HEK293 (cell line): ENCODE results near the gene DSCAML1.

Source experiments
- CTCF ChIA-PET: fragments of 350-600 bp; formaldehyde crosslinking; extraction: SDS; loops from one replicate; lab custom pipeline; 2021; ENCODE audit warnings: antibody characterized with exemption; lab: Yijun Ruan, JAX
- POLR2A ChIA-PET: fragments of 300-600 bp; formaldehyde crosslinking; extraction: SDS; loops from one replicate; lab custom pipeline; 2020; ENCODE audit warnings: antibody characterized with exemption, inconsistent platforms; lab: Yijun Ruan, JAX
- H3K27ac ChIP-seq: fragments of 200-500 bp; sonication (Bioruptor generic); 2 replicates; pipeline ENCODE4 v1.5.1; 2014; ENCODE audit warnings: low read depth, low read length, control low read depth, inconsistent platforms; ENCODE audit errors: extremely low read depth
- H3K36me3 ChIP-seq, 2 experiments: fragments of 200-500 bp in 1 of 2; sonication (Bioruptor generic) in 1 of 2; 1 replicate in 1 of 2; 2 replicates in 1 of 2; pipeline ENCODE4 v1.5.1; 2014 to 2017; ENCODE audit warnings: inconsistent platforms in 2 of 2, low read length in 2 of 2; ENCODE audit not compliant: control insufficient read depth in 2 of 2, insufficient read depth in 1 of 2
- H3K4me1 ChIP-seq: fragments of 200-500 bp; sonication (Bioruptor generic); 2 replicates; pipeline ENCODE4 v1.5.1; 2014; ENCODE audit warnings: mild to moderate bottlenecking, low read length, inconsistent platforms; ENCODE audit not compliant: control insufficient read depth, insufficient read depth
- H3K4me3 ChIP-seq: 2 replicates; pipeline ENCODE4 v1.5.1; 2011; ENCODE audit warnings: low read depth, mild to moderate bottlenecking, control low read depth, low read length, moderate library complexity
- H3K9me3 ChIP-seq: fragments of 200-500 bp; sonication (Bioruptor generic); 2 replicates; pipeline ENCODE4 v1.5.1; 2014; ENCODE audit warnings: low read depth, low read length, inconsistent platforms; ENCODE audit not compliant: control insufficient read depth, insufficient read depth
- EGR2 ChIP-seq: fragments of 450-650 bp; formaldehyde crosslinking; IDR thresholded peaks from 2 replicates; pipeline ENCODE4 v1.5.1; 2016; ENCODE audit warnings: low read depth, missing biosample characterization, missing genetic modification characterization
- GLIS1 ChIP-seq: fragments of 450-650 bp; formaldehyde crosslinking; IDR thresholded peaks from 2 replicates; pipeline ENCODE4 v1.5.1; 2016; ENCODE audit warnings: missing biosample characterization, missing genetic modification characterization
- HOXA7 ChIP-seq: sonication (generic); formaldehyde crosslinking; IDR thresholded peaks from 2 replicates; pipeline ENCODE4 v1.8.1; 2022; ENCODE audit warnings: missing genetic modification reagents, borderline replicate concordance
- HOXC10 ChIP-seq: sonication (generic); formaldehyde crosslinking; IDR thresholded peaks from 2 replicates; pipeline ENCODE4 v1.8.1; 2023; ENCODE audit warnings: mild to moderate bottlenecking, missing genetic modification reagents
- SALL2 ChIP-seq: fragments of 450-650 bp; formaldehyde crosslinking; IDR thresholded peaks from 2 replicates; pipeline ENCODE4 v1.5.0; 2017; ENCODE audit warnings: missing biosample characterization, mild to moderate bottlenecking, missing genetic modification characterization, borderline replicate concordance
- SP7 ChIP-seq: fragments of 450-650 bp; formaldehyde crosslinking; IDR thresholded peaks from 2 replicates; pipeline ENCODE4 v1.5.1; 2016; ENCODE audit warnings: missing biosample characterization, missing genetic modification characterization
- YY2 ChIP-seq: fragments of 450-650 bp; formaldehyde crosslinking; IDR thresholded peaks from 2 replicates; pipeline ENCODE4 v1.5.1; 2016; ENCODE audit warnings: missing biosample characterization, missing genetic modification characterization
- ZBTB1 ChIP-seq: fragments of 450-650 bp; formaldehyde crosslinking; IDR thresholded peaks from 2 replicates; pipeline ENCODE4 v1.5.1; 2016; ENCODE audit warnings: missing biosample characterization, missing genetic modification characterization
- ZBTB20 ChIP-seq: fragments of 450-650 bp; formaldehyde crosslinking; IDR thresholded peaks from 2 replicates; pipeline ENCODE4 v1.5.1; 2016; ENCODE audit warnings: missing biosample characterization, missing genetic modification characterization
- ZBTB7A ChIP-seq: fragments of 450-650 bp; formaldehyde crosslinking; IDR thresholded peaks from 2 replicates; pipeline ENCODE4 v1.5.1; 2016; ENCODE audit warnings: low read depth, missing biosample characterization, missing genetic modification characterization
- ZIC2 ChIP-seq: fragments of 450-650 bp; formaldehyde crosslinking; IDR thresholded peaks from 2 replicates; pipeline ENCODE4 v1.5.1; 2016; ENCODE audit warnings: missing biosample characterization, missing genetic modification characterization
- ZNF221 ChIP-seq: fragments of 450-650 bp; formaldehyde crosslinking; IDR thresholded peaks from 2 replicates; pipeline ENCODE4 v1.5.1; 2017; ENCODE audit warnings: missing biosample characterization, missing genetic modification characterization, borderline replicate concordance
- ZNF248 ChIP-seq: fragments of 450-650 bp; formaldehyde crosslinking; IDR thresholded peaks from 2 replicates; pipeline ENCODE4 v1.5.1; 2017; ENCODE audit warnings: missing biosample characterization, missing genetic modification characterization
- ZNF426 ChIP-seq: fragments of 450-650 bp; formaldehyde crosslinking; IDR thresholded peaks from 2 replicates; pipeline ENCODE4 v1.5.1; 2017; ENCODE audit warnings: missing biosample characterization, missing genetic modification characterization, mild to moderate bottlenecking, inconsistent platforms, moderate library complexity
- ZNF473 ChIP-seq: fragments of 450-650 bp; formaldehyde crosslinking; IDR thresholded peaks from 2 replicates; pipeline ENCODE4 v1.5.1; 2017; ENCODE audit warnings: missing biosample characterization, missing genetic modification characterization
- ZNF514 ChIP-seq: fragments of 450-650 bp; formaldehyde crosslinking; IDR thresholded peaks from 2 replicates; pipeline ENCODE4 v1.5.1; 2016; ENCODE audit warnings: missing biosample characterization, missing genetic modification characterization
- ZNF558 ChIP-seq: fragments of 450-650 bp; formaldehyde crosslinking; IDR thresholded peaks from 2 replicates; pipeline ENCODE4 v1.5.1; 2016; ENCODE audit warnings: missing biosample characterization, missing genetic modification characterization
- ZNF600 ChIP-seq: fragments of 450-650 bp; formaldehyde crosslinking; IDR thresholded peaks from 2 replicates; pipeline ENCODE4 v1.5.1; 2016; ENCODE audit warnings: missing biosample characterization, missing genetic modification characterization
- ZNF654 ChIP-seq: fragments of 450-650 bp; formaldehyde crosslinking; IDR thresholded peaks from 2 replicates; pipeline ENCODE4 v1.5.1; 2016; ENCODE audit warnings: low read depth, missing biosample characterization, missing genetic modification characterization
- ZNF664 ChIP-seq: fragments of 450-650 bp; formaldehyde crosslinking; IDR thresholded peaks from 2 replicates; pipeline ENCODE4 v1.5.1; 2016; ENCODE audit warnings: missing biosample characterization, missing genetic modification characterization
- ZNF677 ChIP-seq: fragments of 450-650 bp; IDR thresholded peaks from 2 replicates; pipeline ENCODE4 v1.5.0; 2018; ENCODE audit warnings: missing biosample characterization, mild to moderate bottlenecking, missing genetic modification characterization, moderate library complexity
- ZNF792 ChIP-seq: fragments of 450-650 bp; formaldehyde crosslinking; IDR thresholded peaks from 2 replicates; pipeline ENCODE4 v1.5.1; 2016; ENCODE audit warnings: missing biosample characterization, missing genetic modification characterization
- TF ChIP-seq, protein P1 (sequence below): fragments of 450-650 bp; formaldehyde crosslinking; IDR thresholded peaks from 2 replicates; pipeline ENCODE4 v1.5.1; 2016; ENCODE audit warnings: missing biosample characterization, missing genetic modification characterization
- TF ChIP-seq, protein P2 (sequence below): fragments of 450-650 bp; formaldehyde crosslinking; conservative IDR thresholded peaks from 2 replicates; pipeline ENCODE4 v1.5.1; 2016; ENCODE audit warnings: low read depth, missing biosample characterization, missing genetic modification characterization
- TF ChIP-seq, protein P3 (sequence below): fragments of 450-650 bp; formaldehyde crosslinking; IDR thresholded peaks from 2 replicates; pipeline ENCODE4 v1.5.1; 2016; ENCODE audit warnings: missing biosample characterization, missing genetic modification characterization

DSCAML1 gene

DNA sequence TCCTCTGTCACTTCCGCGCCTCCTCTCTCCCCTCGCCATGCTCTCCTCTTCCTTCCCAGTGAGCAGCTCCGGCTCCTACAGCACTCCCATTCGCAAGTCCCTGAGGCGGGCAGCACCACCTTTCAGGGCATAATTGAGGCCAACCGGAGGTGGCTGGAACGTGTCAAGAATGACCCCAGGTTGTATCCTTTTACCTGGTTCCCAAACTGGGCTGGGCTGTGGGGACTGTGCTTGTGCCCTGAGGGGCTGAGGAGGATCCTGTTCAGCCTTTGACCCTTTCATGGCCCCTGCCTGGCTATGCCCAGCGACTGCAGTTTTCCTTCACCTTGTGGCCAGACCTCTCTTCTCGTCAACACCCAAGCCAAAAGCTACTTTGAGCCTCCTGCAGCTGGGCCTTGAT, 385.3 kb downstream of the DSCAML1 start:
- no peaks in the 10 kb centered on the region for H3K4me1 ChIP-seq
- POLR2A ChIA-PET, result interaction anchor here (0.6 kb wide), 1 partner anchor 16 kb away, joined by 5 read pairs; no protein-coding TSS in a partner anchor
- peaks cover 0 to 40% of the 10 kb centered on the region in 2 experiments; a peak in 1 of 3 replicates for H3K36me3 ChIP-seq
- TF ChIP-seq ZNF677 (tag by site-specific recombination) (no peak), ZNF221 (no peak), ZBTB7A (tag by site-specific recombination) (no peak), ZNF426 (tag by site-specific recombination) (no peak), SP7 (no peak), HOXA7 (CRISPR knock-in tag) (no peak), SALL2 (no peak), ZNF248 (no peak), ZBTB20 (no peak), ZBTB1 (tag by site-specific recombination) (no peak), HOXC10 (CRISPR knock-in tag) (no peak), ZNF654 (tag by site-specific recombination) (no peak)
- TF ChIP-seq, protein P1, sequence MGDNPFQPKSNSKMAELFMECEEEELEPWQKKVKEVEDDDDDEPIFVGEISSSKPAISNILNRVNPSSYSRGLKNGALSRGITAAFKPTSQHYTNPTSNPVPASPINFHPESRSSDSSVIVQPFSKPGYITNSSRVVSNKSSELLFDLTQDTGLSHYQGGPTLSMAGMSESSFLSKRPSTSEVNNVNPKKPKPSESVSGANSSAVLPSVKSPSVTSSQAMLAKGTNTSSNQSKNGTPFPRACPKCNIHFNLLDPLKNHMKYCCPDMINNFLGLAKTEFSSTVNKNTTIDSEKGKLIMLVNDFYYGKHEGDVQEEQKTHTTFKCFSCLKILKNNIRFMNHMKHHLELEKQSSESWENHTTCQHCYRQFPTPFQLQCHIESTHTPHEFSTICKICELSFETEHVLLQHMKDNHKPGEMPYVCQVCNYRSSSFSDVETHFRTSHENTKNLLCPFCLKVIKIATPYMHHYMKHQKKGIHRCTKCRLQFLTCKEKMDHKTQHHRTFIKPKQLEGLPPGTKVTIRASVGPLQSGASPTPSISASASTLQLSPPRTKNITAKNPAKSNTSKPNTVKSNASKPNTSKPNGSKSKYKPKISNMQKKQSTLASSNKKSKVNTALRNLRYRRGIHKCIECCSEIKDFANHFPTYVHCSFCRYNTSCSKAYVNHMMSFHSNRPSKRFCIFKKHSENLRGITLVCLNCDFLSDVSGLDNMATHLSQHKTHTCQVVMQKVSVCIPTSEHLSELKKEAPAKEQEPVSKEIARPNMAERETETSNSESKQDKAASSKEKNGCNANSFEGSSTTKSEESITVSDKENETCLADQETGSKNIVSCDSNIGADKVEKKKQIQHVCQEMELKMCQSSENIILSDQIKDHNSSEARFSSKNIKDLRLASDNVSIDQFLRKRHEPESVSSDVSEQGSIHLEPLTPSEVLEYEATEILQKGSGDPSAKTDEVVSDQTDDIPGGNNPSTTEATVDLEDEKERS, result no peak
- TF ChIP-seq, all 188 proteins: peak for 0
- no peak overlapping the region for H3K27ac ChIP-seq
- CTCF ChIA-PET, result interaction anchor here (3.4 kb wide), 1 partner anchor 14 kb away, joined by 26 read pairs; no protein-coding TSS in a partner anchor
- H3K9me3 ChIP-seq, result no peaks in the 10 kb centered on the region
- no peak overlapping the region for H3K4me3 ChIP-seq

DNA sequence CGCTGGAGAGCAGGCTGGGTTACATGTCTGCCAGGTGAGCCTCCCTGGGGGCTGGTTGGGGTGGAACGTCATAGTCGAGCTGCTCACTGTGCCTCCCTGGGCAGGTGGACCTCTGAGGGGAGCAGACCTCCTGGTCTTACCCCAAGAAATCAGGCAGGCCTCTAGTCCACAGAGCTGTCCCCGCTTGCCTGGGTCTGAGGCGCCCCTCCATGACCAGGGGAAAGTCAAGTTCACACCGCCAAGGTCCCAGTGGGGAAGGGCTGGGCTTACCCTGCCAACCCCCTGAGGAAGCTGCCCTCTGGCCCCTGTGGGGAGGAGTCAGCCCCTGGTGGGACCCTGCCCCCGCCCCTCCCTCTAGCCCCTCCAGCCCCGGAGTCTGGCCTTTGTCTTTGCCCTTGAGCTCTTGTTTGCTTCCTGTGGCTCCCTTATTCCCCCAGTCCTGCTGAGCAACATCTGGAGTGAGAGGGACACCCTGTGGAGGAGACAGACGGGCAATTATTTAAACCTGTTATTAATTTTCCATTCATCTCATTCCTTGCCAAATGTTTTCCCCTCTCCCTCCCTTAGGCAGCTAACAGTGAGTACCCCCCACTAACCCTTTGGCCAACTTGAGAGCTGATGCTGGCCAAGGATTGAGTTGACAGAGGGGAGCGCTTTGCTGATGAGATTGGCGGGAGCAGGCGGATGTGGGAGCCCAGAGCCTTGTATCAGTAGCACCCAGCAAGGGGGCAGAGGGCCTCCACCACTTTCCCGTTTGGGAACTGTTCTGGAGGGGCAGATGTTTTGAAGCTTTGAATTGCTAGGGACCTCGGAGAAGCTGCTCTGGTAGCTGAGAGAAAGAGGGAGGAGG, 385.9 kb downstream of the DSCAML1 start:
- POLR2A ChIA-PET, result no interaction called here
- no peak overlapping the region for H3K4me3 ChIP-seq
- peaks cover 0 to 45% of the 10 kb centered on the region in 2 experiments; a peak in 1 of 3 replicates for H3K36me3 ChIP-seq
- no peak for TF ChIP-seq GLIS1 (tag by site-specific recombination)
- TF ChIP-seq ZIC2, result peak; percentile 85
- H3K9me3 ChIP-seq, result no peaks in the 10 kb centered on the region
- H3K27ac ChIP-seq, result no peak overlapping the region
- H3K4me1 ChIP-seq, result no peaks in the 10 kb centered on the region
- CTCF ChIA-PET, result interaction anchor here (2.7 to 3.4 kb wide), 2 partner anchors 15 to 397 kb away, joined by 9 to 26 read pairs; no protein-coding TSS in a partner anchor

DNA sequence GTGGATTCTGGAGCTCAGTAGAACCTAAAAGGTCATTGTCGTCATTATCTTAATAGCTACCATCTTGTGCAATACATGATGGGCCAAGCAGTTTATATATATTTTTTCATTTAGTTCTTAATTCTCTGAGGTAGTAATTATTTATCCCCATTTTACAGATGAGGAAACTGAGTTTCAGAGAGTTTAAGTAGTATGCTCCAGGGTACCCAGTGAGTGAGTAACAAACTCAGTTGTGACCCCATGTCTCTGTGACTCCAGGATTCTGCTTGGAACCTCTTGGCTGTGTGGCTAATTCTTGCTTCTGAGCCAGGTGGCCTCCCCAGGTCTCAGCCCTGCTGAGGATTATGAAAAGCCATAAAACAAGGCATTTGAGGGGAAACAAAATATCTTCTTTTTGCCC, 386.8 kb downstream of the DSCAML1 start:
- Histone ChIP-seq H3K9me3 (no peaks in the 10 kb centered on the region), H3K4me1 (no peaks in the 10 kb centered on the region), H3K4me3 (no peak overlapping the region), H3K36me3 (peaks cover 0 to 49% of the 10 kb centered on the region in 2 experiments; a peak in 1 of 3 replicates), H3K27ac (no peak overlapping the region)
- CTCF ChIA-PET, result interaction anchor here (2.7 to 3.4 kb wide), 2 partner anchors 16 to 398 kb away, joined by 9 to 26 read pairs; no protein-coding TSS in a partner anchor
- POLR2A ChIA-PET, result no interaction called here
- TF ChIP-seq EGR2 (tag by site-specific recombination), result no peak
- TF ChIP-seq YY2 (tag by site-specific recombination), result no peak
- TF ChIP-seq SALL2, result no peak
- no peak for TF ChIP-seq ZNF473 (tag by site-specific recombination)
- TF ChIP-seq ZNF664 (tag by site-specific recombination), result no peak
- TF ChIP-seq ZNF600 (tag by site-specific recombination), result no peak
- TF ChIP-seq ZNF792 (tag by site-specific recombination), result no peak
- TF ChIP-seq ZNF558 (tag by site-specific recombination), result no peak
- TF ChIP-seq ZNF514 (tag by site-specific recombination), result no peak
- TF ChIP-seq, protein P2, sequence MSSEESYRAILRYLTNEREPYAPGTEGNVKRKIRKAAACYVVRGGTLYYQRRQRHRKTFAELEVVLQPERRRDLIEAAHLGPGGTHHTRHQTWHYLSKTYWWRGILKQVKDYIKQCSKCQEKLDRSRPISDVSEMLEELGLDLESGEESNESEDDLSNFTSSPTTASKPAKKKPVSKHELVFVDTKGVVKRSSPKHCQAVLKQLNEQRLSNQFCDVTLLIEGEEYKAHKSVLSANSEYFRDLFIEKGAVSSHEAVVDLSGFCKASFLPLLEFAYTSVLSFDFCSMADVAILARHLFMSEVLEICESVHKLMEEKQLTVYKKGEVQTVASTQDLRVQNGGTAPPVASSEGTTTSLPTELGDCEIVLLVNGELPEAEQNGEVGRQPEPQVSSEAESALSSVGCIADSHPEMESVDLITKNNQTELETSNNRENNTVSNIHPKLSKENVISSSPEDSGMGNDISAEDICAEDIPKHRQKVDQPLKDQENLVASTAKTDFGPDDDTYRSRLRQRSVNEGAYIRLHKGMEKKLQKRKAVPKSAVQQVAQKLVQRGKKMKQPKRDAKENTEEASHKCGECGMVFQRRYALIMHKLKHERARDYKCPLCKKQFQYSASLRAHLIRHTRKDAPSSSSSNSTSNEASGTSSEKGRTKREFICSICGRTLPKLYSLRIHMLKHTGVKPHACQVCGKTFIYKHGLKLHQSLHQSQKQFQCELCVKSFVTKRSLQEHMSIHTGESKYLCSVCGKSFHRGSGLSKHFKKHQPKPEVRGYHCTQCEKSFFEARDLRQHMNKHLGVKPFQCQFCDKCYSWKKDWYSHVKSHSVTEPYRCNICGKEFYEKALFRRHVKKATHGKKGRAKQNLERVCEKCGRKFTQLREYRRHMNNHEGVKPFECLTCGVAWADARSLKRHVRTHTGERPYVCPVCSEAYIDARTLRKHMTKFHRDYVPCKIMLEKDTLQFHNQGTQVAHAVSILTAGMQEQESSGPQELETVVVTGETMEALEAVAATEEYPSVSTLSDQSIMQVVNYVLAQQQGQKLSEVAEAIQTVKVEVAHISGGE (tag by site-specific recombination), result no peak
- TF ChIP-seq, protein P3, sequence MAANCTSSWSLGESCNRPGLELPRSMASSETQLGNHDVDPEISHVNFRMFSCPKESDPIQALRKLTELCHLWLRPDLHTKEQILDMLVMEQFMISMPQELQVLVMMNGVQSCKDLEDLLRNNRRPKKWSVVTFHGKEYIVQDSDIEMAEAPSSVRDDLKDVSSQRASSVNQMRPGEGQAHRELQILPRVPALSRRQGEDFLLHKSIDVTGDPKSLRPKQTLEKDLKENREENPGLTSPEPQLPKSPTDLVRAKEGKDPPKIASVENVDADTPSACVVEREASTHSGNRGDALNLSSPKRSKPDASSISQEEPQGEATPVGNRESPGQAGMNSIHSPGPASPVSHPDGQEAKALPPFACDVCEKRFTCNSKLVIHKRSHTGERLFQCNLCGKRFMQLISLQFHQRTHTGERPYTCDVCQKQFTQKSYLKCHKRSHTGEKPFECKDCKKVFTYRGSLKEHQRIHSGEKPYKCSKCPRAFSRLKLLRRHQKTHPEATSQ (tag by site-specific recombination), result no peak
- TF ChIP-seq ZBTB7A (tag by site-specific recombination), result no peak
